ENCODE measurements around the gene LRRC41.

The LRRC41 gene

DNA sequence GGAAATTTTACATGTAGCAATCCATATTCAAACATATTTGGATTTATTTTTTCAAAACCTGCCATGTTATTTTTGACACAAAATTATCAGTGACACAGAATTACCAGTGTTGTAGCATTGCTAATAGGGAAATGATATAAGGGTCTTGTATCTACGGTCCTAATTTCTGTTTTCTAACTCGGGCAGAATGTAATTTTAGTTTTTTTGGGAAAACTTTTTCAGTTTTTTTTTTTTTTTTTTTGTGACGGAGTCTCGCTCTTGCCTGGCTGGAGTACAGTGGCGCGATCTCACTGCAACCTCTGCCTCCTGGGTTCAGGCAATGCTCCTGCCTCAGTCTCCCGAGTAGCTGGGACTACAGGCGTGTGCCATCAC is 2.7 kb upstream of the LRRC41 start:
- Mint-ChIP-seq H3K4me1 (peaks cover 46% of the 10 kb centered on the region), H3K36me3 (peaks cover 40% of the 10 kb centered on the region), H3K9me3 (no peaks in the 10 kb centered on the region), H3K27me3 (no peaks in the 10 kb centered on the region), H3K4me3 (peak overlapping the region; percentile 61), H3K27ac (no peak overlapping the region)
- no peak for ATAC-seq

GRCh38 chr1:46303872-46304326 is 483 bp upstream of the LRRC41 start:
- Mint-ChIP-seq H3K27me3 (no peaks in the 10 kb centered on the region), H3K36me3 (peaks cover 36% of the 10 kb centered on the region), H3K27ac (peak overlapping the region; percentile 95), H3K9me3 (no peaks in the 10 kb centered on the region), H3K4me3 (peak overlapping the region; percentile 92), H3K4me1 (peaks cover 53% of the 10 kb centered on the region)
- no peak for ATAC-seq

- ATAC-seq: peak; percentile 41
- Mint-ChIP-seq H3K27me3 (no peaks in the 10 kb centered on the region), H3K4me3 (peak overlapping the region; percentile 92), H3K4me1 (peaks cover 40% of the 10 kb centered on the region), H3K9me3 (no peaks in the 10 kb centered on the region), H3K27ac (peak overlapping the region; percentile 95), H3K36me3 (peaks cover 33% of the 10 kb centered on the region)
Observed at GRCh38 chr1:46302641-46303037, 777 bp downstream of the LRRC41 start.

DNA sequence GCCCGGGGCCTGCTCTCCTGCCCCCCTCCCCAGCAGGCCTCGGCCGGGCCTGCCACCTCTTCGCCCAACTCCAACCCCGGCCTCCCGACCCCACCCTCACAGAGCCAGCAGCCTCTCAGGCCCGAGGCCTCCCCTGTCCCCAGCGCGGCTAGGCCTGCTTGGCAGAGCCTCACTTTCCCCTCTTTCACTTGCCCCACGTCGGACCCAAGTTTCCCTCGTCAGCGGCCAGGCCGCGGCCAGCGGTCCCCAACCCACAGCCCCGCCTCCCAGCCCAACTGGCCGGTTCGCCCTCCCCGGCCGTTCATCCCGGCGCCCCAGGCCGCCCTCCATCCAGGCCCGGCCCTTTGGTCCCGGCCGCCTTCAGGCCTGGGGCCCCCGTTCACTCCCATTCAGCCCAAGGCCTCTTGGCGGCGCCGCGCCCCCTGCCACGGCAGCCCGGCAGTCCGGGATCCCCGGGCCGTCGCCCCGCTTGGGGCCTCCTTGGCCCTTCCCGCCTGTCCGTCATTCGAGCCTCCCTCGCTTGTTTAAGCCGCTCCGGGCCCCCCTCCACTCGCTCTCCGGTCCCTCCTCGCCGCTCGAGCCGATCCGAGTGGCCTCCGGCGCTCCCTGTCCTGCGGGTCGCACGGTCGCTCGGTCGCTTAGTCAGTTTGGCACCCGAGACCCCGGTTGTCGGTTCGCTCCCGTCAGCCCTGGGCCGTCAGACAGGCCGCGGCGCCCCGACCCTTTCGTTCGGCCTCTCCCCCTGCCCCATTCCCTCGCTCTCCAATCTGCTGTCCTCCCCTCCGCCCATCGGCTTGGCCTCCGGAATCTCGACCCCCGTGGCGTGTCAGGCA is 1.4 kb downstream of the LRRC41 start:
- H3K36me3 Mint-ChIP-seq: peaks cover 34% of the 10 kb centered on the region
- H3K4me1 Mint-ChIP-seq: peaks cover 34% of the 10 kb centered on the region
- no peaks in the 10 kb centered on the region for H3K9me3 Mint-ChIP-seq
- H3K27me3 Mint-ChIP-seq: no peaks in the 10 kb centered on the region
- H3K27ac Mint-ChIP-seq: peak overlapping the region; percentile 95
- peak overlapping the region; percentile 92 for H3K4me3 Mint-ChIP-seq
- peak; percentile 63 for ATAC-seq

DNA sequence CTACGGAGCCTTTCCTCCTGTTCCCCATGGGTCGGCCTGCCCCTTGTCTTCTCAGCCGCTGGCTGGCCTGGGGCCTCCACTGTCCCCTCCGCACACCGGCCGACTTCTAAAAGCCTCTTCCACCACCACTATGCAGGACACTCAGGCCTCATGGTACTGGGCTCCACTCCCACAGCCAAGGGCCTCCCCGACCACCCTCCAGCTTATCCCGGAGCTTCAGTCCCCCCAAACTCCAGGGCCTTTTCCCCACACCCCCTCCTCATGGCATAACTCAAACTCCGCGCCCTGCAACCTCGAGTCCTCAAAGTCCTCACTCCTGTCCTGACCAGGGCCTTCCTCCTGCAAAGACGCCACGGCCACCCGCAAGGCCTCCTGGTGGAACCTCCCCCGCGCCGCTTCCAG is 2.0 kb downstream of the LRRC41 start:
- no peaks in the 10 kb centered on the region for H3K27me3 Mint-ChIP-seq
- H3K9me3 Mint-ChIP-seq: no peaks in the 10 kb centered on the region
- peaks cover 32% of the 10 kb centered on the region for H3K4me1 Mint-ChIP-seq
- H3K27ac Mint-ChIP-seq: peak overlapping the region; percentile 95
- no peak for ATAC-seq
- peaks cover 40% of the 10 kb centered on the region for H3K36me3 Mint-ChIP-seq
- H3K4me3 Mint-ChIP-seq: peak overlapping the region; percentile 92

GRCh38 chr1:46300673-46301405 is 2.6 kb downstream of the LRRC41 start:
- ATAC-seq: no peak
- H3K9me3 Mint-ChIP-seq: no peaks in the 10 kb centered on the region
- peak overlapping the region; percentile 95 for H3K27ac Mint-ChIP-seq
- H3K27me3 Mint-ChIP-seq: no peaks in the 10 kb centered on the region
- peak overlapping the region; percentile 92 for H3K4me3 Mint-ChIP-seq
- H3K4me1 Mint-ChIP-seq: peaks cover 32% of the 10 kb centered on the region
- H3K36me3 Mint-ChIP-seq: peaks cover 45% of the 10 kb centered on the region

DNA sequence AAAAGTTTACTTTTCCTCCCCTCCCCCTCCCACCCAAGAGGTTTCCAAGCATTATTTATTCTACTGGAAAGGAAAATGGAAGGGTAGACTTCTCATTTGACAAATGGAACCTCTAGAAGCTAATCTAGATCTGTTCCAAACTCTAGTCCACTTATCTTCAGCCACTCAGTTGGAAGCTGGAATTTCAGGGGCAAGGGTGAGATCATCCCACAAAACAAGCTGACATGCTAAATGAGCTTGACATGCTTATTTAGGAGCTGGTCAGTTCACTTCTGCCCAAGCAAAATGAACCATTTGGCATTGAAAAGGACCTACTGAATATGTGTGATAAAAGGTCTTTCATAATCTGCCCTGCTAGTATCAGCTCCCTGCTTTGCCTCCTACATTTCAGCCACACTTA is 5.0 kb downstream of the LRRC41 start:
- H3K36me3 Mint-ChIP-seq: peaks cover 48% of the 10 kb centered on the region
- H3K27me3 Mint-ChIP-seq: no peaks in the 10 kb centered on the region
- H3K4me3 Mint-ChIP-seq: no peak overlapping the region
- H3K4me1 Mint-ChIP-seq: peaks cover 25% of the 10 kb centered on the region
- H3K27ac Mint-ChIP-seq: no peak overlapping the region
- ATAC-seq: no peak
- no peaks in the 10 kb centered on the region for H3K9me3 Mint-ChIP-seq

GRCh38 chr1:46295306-46295705 is 8.1 kb downstream of the LRRC41 start:
- Mint-ChIP-seq H3K27ac (no peak overlapping the region), H3K4me3 (no peak overlapping the region), H3K27me3 (no peaks in the 10 kb centered on the region), H3K4me1 (peaks cover 2% of the 10 kb centered on the region), H3K36me3 (peaks cover 44% of the 10 kb centered on the region), H3K9me3 (no peaks in the 10 kb centered on the region)
- no peak for ATAC-seq

DNA sequence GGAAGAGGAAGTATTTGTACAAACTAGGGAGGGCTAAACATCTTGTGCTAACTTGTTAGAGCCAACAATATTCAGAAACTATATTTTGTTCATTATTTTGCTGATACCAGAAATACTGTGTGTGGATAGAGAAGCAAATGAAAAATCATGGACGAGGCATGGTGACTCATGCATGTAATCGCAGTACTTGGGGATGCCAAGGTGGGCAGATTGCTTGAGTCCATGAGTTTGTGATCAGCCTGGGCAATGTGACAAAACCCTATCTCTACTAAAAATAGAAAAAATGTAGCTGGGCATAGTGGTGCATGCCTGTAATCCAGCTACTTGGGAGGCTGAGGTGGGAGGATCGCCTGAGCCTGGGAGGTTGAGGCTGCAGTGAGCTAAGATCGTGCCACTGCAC is 13.4 kb downstream of the LRRC41 start:
- no peaks in the 10 kb centered on the region for H3K27me3 Mint-ChIP-seq
- H3K4me3 Mint-ChIP-seq: no peak overlapping the region
- no peak overlapping the region for H3K27ac Mint-ChIP-seq

GRCh38 chr1:46289134-46289494 is 14.3 kb downstream of the LRRC41 start:
- Mint-ChIP-seq H3K27me3 (no peaks in the 10 kb centered on the region), H3K36me3 (peaks cover 36% of the 10 kb centered on the region), H3K9me3 (no peaks in the 10 kb centered on the region), H3K4me3 (no peak overlapping the region), H3K27ac (no peak overlapping the region), H3K4me1 (no peaks in the 10 kb centered on the region)
- no peak for ATAC-seq

More for the DNA sequence above, 13.4 kb downstream of the LRRC41 start:
- no peak for ATAC-seq
- H3K36me3 Mint-ChIP-seq: peaks cover 30% of the 10 kb centered on the region
- no peaks in the 10 kb centered on the region for H3K4me1 Mint-ChIP-seq
- H3K9me3 Mint-ChIP-seq: no peaks in the 10 kb centered on the region

- peaks cover 40% of the 10 kb centered on the region for H3K36me3 Mint-ChIP-seq
- H3K9me3 Mint-ChIP-seq: no peaks in the 10 kb centered on the region
- no peaks in the 10 kb centered on the region for H3K27me3 Mint-ChIP-seq
- H3K27ac Mint-ChIP-seq: no peak overlapping the region
- no peaks in the 10 kb centered on the region for H3K4me1 Mint-ChIP-seq
- no peak for ATAC-seq
- H3K4me3 Mint-ChIP-seq: no peak overlapping the region
Observed at GRCh38 chr1:46288485-46289133, 14.8 kb downstream of the LRRC41 start.

GRCh38 chr1:46285730-46286477 is 17.5 kb downstream of the LRRC41 start:
- no peaks in the 10 kb centered on the region for H3K9me3 Mint-ChIP-seq
- peaks cover 61% of the 10 kb centered on the region for H3K36me3 Mint-ChIP-seq
- no peak overlapping the region for H3K4me3 Mint-ChIP-seq
- H3K4me1 Mint-ChIP-seq: no peaks in the 10 kb centered on the region
- ATAC-seq: no peak
- H3K27me3 Mint-ChIP-seq: no peaks in the 10 kb centered on the region
- H3K27ac Mint-ChIP-seq: no peak overlapping the region

- no peak for ATAC-seq
- Mint-ChIP-seq H3K36me3 (peaks cover 64% of the 10 kb centered on the region), H3K4me3 (no peak overlapping the region), H3K27ac (no peak overlapping the region), H3K9me3 (no peaks in the 10 kb centered on the region), H3K27me3 (no peaks in the 10 kb centered on the region), H3K4me1 (no peaks in the 10 kb centered on the region)
Observed at GRCh38 chr1:46284597-46285564, 18.5 kb downstream of the LRRC41 start.

GRCh38 chr1:46284058-46284457 is 19.4 kb downstream of the LRRC41 start:
- Mint-ChIP-seq H3K9me3 (no peaks in the 10 kb centered on the region), H3K4me3 (no peak overlapping the region), H3K27ac (no peak overlapping the region), H3K27me3 (no peaks in the 10 kb centered on the region), H3K36me3 (peaks cover 60% of the 10 kb centered on the region), H3K4me1 (no peaks in the 10 kb centered on the region)
- no peak for ATAC-seq
